Measurements from ENCODE around the gene ADK.

DNA sequence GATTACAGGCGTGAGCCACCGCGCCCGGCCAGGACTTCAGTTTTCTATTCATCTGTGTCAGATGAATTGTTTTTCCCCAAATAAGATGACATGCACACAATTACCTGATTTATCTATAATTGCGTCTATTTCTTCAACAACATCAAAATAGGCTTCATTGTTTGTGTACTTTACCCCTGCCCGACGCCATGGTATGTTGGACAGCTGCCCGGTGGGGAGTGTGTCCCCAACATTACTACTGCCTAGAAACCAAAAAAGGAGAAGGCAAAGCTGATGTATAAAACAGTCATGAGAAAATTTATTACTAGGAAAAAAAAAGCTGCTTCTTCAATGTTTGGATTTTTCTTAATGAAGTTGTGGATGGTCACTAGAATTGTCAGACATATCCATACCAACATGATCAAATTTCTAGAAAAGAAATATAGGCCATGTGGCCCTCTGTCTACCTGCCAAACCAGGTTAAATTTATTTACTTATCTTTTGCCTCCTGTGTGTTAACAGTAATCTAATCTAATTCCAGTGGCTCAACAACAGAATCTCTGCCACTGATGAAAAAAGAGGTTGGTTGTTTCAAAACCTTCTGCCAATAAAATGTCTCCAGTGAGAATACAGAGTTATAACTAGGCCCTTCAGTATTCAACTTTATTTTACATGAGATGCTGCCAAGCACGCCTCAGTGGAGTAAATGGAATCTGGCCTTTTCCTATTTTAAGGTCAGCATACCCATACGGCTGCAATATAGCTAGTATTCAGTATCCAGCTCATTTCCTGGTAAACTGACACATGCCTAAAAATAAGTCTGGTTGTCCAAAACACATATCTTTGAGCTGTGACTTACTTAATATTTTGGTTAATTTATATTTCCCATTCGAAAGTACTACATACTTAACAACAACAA lies 16.8 kb upstream of the ADK start:
- TF ChIP-seq, protein P1, sequence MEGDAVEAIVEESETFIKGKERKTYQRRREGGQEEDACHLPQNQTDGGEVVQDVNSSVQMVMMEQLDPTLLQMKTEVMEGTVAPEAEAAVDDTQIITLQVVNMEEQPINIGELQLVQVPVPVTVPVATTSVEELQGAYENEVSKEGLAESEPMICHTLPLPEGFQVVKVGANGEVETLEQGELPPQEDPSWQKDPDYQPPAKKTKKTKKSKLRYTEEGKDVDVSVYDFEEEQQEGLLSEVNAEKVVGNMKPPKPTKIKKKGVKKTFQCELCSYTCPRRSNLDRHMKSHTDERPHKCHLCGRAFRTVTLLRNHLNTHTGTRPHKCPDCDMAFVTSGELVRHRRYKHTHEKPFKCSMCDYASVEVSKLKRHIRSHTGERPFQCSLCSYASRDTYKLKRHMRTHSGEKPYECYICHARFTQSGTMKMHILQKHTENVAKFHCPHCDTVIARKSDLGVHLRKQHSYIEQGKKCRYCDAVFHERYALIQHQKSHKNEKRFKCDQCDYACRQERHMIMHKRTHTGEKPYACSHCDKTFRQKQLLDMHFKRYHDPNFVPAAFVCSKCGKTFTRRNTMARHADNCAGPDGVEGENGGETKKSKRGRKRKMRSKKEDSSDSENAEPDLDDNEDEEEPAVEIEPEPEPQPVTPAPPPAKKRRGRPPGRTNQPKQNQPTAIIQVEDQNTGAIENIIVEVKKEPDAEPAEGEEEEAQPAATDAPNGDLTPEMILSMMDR (conservative IDR thresholded peaks at IDR 0.05; ENCODE audit: low read depth in 2 of 2): no peak
- TF ChIP-seq POLR2AphosphoS5 (IDR thresholded peaks at IDR 0.05; ENCODE audit: low read depth): no peak
- TF ChIP-seq, protein P2, sequence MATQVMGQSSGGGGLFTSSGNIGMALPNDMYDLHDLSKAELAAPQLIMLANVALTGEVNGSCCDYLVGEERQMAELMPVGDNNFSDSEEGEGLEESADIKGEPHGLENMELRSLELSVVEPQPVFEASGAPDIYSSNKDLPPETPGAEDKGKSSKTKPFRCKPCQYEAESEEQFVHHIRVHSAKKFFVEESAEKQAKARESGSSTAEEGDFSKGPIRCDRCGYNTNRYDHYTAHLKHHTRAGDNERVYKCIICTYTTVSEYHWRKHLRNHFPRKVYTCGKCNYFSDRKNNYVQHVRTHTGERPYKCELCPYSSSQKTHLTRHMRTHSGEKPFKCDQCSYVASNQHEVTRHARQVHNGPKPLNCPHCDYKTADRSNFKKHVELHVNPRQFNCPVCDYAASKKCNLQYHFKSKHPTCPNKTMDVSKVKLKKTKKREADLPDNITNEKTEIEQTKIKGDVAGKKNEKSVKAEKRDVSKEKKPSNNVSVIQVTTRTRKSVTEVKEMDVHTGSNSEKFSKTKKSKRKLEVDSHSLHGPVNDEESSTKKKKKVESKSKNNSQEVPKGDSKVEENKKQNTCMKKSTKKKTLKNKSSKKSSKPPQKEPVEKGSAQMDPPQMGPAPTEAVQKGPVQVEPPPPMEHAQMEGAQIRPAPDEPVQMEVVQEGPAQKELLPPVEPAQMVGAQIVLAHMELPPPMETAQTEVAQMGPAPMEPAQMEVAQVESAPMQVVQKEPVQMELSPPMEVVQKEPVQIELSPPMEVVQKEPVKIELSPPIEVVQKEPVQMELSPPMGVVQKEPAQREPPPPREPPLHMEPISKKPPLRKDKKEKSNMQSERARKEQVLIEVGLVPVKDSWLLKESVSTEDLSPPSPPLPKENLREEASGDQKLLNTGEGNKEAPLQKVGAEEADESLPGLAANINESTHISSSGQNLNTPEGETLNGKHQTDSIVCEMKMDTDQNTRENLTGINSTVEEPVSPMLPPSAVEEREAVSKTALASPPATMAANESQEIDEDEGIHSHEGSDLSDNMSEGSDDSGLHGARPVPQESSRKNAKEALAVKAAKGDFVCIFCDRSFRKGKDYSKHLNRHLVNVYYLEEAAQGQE (IDR thresholded peaks at IDR 0.05; ENCODE audit: unreplicated experiment): no peak
- no peak for TF ChIP-seq CREB1 (CRISPR knock-in tag; IDR thresholded peaks at IDR 0.05; ENCODE audit: low read depth)
- TF ChIP-seq EZH2 (IDR thresholded peaks at IDR 0.05; ENCODE audit: low read depth, unreplicated experiment): no peak
- TF ChIP-seq, protein P3, sequence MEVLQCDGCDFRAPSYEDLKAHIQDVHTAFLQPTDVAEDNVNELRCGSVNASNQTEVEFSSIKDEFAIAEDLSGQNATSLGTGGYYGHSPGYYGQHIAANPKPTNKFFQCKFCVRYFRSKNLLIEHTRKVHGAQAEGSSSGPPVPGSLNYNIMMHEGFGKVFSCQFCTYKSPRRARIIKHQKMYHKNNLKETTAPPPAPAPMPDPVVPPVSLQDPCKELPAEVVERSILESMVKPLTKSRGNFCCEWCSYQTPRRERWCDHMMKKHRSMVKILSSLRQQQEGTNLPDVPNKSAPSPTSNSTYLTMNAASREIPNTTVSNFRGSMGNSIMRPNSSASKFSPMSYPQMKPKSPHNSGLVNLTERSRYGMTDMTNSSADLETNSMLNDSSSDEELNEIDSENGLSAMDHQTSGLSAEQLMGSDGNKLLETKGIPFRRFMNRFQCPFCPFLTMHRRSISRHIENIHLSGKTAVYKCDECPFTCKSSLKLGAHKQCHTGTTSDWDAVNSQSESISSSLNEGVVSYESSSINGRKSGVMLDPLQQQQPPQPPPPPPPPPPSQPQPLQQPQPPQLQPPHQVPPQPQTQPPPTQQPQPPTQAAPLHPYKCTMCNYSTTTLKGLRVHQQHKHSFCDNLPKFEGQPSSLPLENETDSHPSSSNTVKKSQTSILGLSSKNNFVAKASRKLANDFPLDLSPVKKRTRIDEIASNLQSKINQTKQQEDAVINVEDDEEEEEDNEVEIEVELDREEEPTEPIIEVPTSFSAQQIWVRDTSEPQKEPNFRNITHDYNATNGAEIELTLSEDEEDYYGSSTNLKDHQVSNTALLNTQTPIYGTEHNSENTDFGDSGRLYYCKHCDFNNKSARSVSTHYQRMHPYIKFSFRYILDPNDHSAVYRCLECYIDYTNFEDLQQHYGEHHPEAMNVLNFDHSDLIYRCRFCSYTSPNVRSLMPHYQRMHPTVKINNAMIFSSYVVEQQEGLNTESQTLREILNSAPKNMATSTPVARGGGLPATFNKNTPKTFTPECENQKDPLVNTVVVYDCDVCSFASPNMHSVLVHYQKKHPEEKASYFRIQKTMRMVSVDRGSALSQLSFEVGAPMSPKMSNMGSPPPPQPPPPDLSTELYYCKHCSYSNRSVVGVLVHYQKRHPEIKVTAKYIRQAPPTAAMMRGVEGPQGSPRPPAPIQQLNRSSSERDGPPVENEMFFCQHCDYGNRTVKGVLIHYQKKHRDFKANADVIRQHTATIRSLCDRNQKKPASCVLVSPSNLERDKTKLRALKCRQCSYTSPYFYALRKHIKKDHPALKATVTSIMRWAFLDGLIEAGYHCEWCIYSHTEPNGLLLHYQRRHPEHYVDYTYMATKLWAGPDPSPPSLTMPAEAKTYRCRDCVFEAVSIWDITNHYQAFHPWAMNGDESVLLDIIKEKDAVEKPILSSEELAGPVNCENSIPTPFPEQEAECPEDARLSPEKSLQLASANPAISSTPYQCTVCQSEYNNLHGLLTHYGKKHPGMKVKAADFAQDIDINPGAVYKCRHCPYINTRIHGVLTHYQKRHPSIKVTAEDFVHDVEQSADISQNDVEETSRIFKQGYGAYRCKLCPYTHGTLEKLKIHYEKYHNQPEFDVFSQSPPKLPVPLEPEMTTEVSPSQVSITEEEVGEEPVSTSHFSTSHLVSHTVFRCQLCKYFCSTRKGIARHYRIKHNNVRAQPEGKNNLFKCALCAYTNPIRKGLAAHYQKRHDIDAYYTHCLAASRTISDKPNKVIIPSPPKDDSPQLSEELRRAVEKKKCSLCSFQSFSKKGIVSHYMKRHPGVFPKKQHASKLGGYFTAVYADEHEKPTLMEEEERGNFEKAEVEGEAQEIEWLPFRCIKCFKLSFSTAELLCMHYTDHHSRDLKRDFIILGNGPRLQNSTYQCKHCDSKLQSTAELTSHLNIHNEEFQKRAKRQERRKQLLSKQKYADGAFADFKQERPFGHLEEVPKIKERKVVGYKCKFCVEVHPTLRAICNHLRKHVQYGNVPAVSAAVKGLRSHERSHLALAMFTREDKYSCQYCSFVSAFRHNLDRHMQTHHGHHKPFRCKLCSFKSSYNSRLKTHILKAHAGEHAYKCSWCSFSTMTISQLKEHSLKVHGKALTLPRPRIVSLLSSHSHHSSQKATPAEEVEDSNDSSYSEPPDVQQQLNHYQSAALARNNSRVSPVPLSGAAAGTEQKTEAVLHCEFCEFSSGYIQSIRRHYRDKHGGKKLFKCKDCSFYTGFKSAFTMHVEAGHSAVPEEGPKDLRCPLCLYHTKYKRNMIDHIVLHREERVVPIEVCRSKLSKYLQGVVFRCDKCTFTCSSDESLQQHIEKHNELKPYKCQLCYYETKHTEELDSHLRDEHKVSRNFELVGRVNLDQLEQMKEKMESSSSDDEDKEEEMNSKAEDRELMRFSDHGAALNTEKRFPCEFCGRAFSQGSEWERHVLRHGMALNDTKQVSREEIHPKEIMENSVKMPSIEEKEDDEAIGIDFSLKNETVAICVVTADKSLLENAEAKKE (CRISPR knock-in tag; IDR thresholded peaks at IDR 0.05): no peak
- TF ChIP-seq EZH2phosphoT487 (IDR thresholded peaks at IDR 0.05; ENCODE audit: unreplicated experiment): no peak
- TF ChIP-seq NANOG (IDR thresholded peaks at IDR 0.05; ENCODE audit: borderline replicate concordance): no peak
- no peak for TF ChIP-seq STAT1 (IDR thresholded peaks at IDR 0.05; ENCODE audit: unreplicated experiment)
- no peak for TF ChIP-seq JUNB (IDR thresholded peaks at IDR 0.05; ENCODE audit: unreplicated experiment)
- no peak for TF ChIP-seq ZNF114 (CRISPR knock-in tag; IDR thresholded peaks at IDR 0.05)
- TF ChIP-seq ZNF331 (CRISPR knock-in tag; IDR thresholded peaks at IDR 0.05; ENCODE audit: low read depth): no peak
- no peak for TF ChIP-seq ETS1 (IDR thresholded peaks at IDR 0.05)
